ENCODE results near the gene SLC25A33. TPM values are rescaled to one million over a fixed set of nuclear protein-coding genes. Genes with fewer than 3 reads are reported as not detected.

SLC25A33 gene
- total RNA-seq, 1 experiment from 2014 or later: 8.1 TPM

DNA sequence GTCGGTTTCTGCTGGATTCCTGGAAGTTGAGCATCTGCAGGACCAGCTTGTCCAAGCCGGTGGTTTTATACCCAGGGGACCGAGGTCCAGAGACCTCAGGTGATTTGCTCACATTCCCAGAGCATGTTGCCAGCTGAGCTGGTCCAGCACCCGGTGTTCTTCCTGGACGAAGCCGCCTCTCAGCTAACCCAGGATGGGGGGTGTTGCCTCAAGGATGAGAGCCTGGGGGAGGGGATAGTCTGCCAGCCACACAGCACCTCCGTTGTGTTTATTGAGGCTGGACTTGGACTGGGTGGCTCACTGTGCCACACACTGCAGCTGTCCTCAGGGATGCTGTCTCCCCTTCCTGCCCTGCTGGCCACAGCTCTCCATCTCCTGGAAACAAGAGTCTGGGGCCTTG lies 50.9 kb downstream of the SLC25A33 start:
- TF ChIP-seq, protein P1, sequence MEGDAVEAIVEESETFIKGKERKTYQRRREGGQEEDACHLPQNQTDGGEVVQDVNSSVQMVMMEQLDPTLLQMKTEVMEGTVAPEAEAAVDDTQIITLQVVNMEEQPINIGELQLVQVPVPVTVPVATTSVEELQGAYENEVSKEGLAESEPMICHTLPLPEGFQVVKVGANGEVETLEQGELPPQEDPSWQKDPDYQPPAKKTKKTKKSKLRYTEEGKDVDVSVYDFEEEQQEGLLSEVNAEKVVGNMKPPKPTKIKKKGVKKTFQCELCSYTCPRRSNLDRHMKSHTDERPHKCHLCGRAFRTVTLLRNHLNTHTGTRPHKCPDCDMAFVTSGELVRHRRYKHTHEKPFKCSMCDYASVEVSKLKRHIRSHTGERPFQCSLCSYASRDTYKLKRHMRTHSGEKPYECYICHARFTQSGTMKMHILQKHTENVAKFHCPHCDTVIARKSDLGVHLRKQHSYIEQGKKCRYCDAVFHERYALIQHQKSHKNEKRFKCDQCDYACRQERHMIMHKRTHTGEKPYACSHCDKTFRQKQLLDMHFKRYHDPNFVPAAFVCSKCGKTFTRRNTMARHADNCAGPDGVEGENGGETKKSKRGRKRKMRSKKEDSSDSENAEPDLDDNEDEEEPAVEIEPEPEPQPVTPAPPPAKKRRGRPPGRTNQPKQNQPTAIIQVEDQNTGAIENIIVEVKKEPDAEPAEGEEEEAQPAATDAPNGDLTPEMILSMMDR (IDR thresholded peaks at IDR 0.05; ENCODE audit: unreplicated experiment): no peak
- H3K9me3 Mint-ChIP-seq (ENCODE audit: unreplicated experiment): no peaks in the 10 kb centered on the region
- H3K4me3 Mint-ChIP-seq (ENCODE audit: unreplicated experiment): peak overlapping the region; percentile 75
- no peak overlapping the region for H3K27ac Mint-ChIP-seq (ENCODE audit: low read depth, unreplicated experiment)
- ChIA-PET POLR2A (interaction anchor here (0.6 to 1.4 kb wide), 6 partner anchors 20 to 355 kb away, joined by 3 to 4 read pairs (median 3); partner anchors contain the start of genes H6PD, LZIC and NMNAT1), CTCF (interaction anchor here (0.9 to 1.0 kb wide), 3 partner anchors 8 to 95 kb away, joined by 4 to 6 read pairs (median 4); no protein-coding TSS in a partner anchor)
- H3K27me3 Mint-ChIP-seq (ENCODE audit: insufficient read depth, unreplicated experiment): no peaks in the 10 kb centered on the region
- no peak for DNase-seq (ENCODE audit: unreplicated experiment)
- no TSS peak for BruUV-seq (replicated peaks)
- H3K36me3 Mint-ChIP-seq (ENCODE audit: insufficient read depth, unreplicated experiment): peaks cover 6% of the 10 kb centered on the region
- H3K4me1 Mint-ChIP-seq (ENCODE audit: insufficient read depth, unreplicated experiment): peaks cover 16% of the 10 kb centered on the region
- intact Hi-C loops (cut with micrococcal nuclease): no loop called here

DNA sequence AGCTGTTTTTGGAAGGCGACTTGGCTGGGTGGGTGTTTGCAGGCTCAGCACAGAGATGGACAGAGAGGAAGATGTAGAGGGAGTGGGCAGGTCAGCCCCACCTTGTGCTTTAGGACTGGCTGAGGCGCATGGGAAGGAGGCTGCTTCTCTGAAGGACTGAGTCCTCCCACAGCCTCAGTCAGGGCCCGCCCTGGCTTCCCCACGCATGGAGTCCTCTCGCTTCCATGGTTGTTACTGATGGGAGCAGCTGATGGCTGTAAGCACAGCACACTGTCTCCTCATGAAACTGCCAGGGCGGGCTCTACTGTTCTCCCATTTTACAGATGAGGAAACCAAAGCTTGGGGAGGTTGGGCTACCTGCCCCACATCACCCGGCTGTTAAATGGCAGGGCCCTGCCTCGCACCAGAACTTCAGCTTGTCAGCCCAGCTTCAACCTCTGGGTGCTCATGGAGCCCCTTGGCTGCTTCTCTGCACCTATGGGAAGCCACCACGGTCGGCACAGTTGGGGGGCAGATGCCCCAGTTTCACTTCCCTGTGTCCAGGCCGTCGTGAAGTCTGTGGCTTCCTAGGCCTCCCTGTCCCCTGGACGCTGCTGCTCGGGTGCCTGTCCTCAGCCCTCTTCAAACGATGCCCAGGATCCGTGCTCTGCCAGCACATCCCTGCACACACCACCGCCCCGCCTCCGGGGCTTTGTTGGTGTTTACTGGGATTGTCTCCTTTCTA lies 51.8 kb downstream of the SLC25A33 start:
- no peak for DNase-seq (ENCODE audit: unreplicated experiment)
- CTCF ChIA-PET: interaction anchor here (0.6 to 0.8 kb wide), 4 partner anchors 18 to 619 kb away, joined by 3 to 4 read pairs (median 3); partner anchors contain the start of gene KIF1B
- peaks cover 6% of the 10 kb centered on the region for H3K36me3 Mint-ChIP-seq (ENCODE audit: insufficient read depth, unreplicated experiment)
- intact Hi-C loops (cut with micrococcal nuclease): no loop called here
- H3K9me3 Mint-ChIP-seq (ENCODE audit: unreplicated experiment): no peaks in the 10 kb centered on the region
- no peak overlapping the region for H3K27ac Mint-ChIP-seq (ENCODE audit: low read depth, unreplicated experiment)
- no peaks in the 10 kb centered on the region for H3K27me3 Mint-ChIP-seq (ENCODE audit: insufficient read depth, unreplicated experiment)
- H3K4me1 Mint-ChIP-seq (ENCODE audit: insufficient read depth, unreplicated experiment): peaks cover 16% of the 10 kb centered on the region
- H3K4me3 Mint-ChIP-seq (ENCODE audit: unreplicated experiment): peak overlapping the region; percentile 4
- TF ChIP-seq, protein P1 (IDR thresholded peaks at IDR 0.05; ENCODE audit: unreplicated experiment): no peak
- POLR2A ChIA-PET: interaction anchor here (0.7 kb wide), 1 partner anchor 643 kb away, joined by 3 read pairs; no protein-coding TSS in a partner anchor
- no TSS peak for BruUV-seq (replicated peaks)

DNA sequence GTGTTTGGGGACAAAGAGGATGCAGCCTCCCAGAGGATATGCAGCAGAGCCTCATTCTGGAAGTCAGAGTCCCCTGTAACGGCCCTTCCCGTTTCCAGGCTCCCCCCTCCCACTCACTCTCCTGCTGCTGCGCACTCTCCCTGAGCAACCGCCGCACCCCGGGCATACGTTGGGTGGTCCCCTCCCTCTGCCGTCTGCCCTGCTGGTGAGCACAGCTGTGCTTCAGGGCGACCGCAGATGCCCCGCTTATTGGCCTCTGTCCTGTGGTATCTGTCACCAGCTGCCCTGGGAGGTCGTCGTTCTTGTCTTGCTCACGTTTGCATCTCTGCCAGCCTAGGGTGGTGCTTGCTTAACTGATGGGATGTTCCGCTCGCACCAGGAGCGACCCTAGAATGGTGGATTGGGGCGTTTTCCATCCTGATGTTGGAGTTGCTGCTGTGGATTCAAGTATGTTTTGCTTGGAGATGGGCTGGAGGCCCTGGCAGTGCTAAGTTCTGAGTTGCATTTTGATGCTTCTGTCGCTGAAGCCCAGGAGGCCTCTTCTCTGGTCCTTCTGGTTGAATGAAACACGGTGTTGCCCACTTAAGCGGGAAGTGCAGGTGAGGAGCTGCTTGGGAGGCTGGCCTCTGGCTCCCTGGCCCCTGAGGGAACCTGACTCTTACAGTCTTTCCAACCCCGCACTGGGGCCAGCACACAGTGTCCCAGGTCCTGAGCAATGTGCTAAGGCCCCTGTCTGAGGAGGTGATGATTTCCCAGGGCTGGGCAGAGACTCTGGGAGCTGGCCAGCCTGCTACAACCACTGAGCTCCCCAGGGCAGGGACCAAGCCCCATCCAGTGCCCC lies 52.6 kb downstream of the SLC25A33 start:
- BruUV-seq (replicated peaks): no TSS peak
- ChIA-PET POLR2A (interaction anchor here (0.6 to 0.7 kb wide), 2 partner anchors 34 to 642 kb away, joined by 3 read pairs; no protein-coding TSS in a partner anchor), CTCF (interaction anchor here (0.6 to 1.7 kb wide), 6 partner anchors 18 to 277 kb away, joined by 3 to 4 read pairs (median 3); no protein-coding TSS in a partner anchor)
- H3K36me3 Mint-ChIP-seq (ENCODE audit: insufficient read depth, unreplicated experiment): peaks cover 6% of the 10 kb centered on the region
- no peaks in the 10 kb centered on the region for H3K9me3 Mint-ChIP-seq (ENCODE audit: unreplicated experiment)
- H3K4me1 Mint-ChIP-seq (ENCODE audit: insufficient read depth, unreplicated experiment): peaks cover 16% of the 10 kb centered on the region
- no peak overlapping the region for H3K27ac Mint-ChIP-seq (ENCODE audit: low read depth, unreplicated experiment)
- DNase-seq (ENCODE audit: unreplicated experiment): no peak
- intact Hi-C loops (cut with micrococcal nuclease): no loop called here
- H3K27me3 Mint-ChIP-seq (ENCODE audit: insufficient read depth, unreplicated experiment): no peaks in the 10 kb centered on the region
- no peak overlapping the region for H3K4me3 Mint-ChIP-seq (ENCODE audit: unreplicated experiment)
- TF ChIP-seq, protein P1 (IDR thresholded peaks at IDR 0.05; ENCODE audit: unreplicated experiment): no peak

Data from MCF 10A (cell line).